GM18870 (cell line): ENCODE measurements around the gene GLCE.

Experiments
- ATAC-seq: cut with Tn5 transposase; IDR thresholded peaks from one replicate; pipeline ENCODE4 v1.9.1; 2021; ENCODE audit warnings: moderate library complexity; ENCODE audit not compliant: unreplicated experiment

The GLCE gene

DNA sequence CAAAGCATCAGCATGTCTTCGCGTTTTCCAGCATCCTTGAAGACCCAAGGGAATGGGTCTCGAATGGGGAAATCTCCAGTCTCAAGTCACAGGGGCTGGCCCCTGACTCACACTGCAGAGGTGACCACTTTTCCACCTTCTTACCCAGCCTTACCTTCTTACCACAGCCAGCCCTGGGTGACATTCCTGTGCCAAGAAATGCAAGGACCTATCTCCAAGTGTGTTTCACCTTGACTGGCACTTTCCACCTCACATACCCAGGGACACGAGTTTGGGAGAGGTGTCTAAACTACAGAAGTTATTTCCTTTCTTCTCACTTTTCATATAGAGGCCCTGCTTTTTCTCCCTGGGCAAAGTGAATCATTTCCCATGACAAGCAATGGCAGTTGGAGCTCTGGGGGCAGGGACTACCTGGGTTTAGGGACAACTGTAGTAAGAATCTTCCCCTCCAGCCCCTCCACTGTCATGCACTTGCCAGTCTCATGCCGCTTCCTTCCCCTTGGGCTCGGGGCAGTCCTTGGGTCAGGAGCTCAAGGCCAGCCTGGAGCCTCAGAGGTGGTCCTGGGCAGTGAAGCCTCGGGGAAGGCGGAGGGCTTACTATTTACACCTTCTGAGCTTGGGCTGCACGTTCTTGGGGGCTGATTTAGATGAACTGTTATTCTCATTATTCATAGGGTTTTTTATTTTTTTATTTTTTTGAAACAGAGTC lies 155.1 kb downstream of the GLCE start:
- no peak for ATAC-seq

DNA sequence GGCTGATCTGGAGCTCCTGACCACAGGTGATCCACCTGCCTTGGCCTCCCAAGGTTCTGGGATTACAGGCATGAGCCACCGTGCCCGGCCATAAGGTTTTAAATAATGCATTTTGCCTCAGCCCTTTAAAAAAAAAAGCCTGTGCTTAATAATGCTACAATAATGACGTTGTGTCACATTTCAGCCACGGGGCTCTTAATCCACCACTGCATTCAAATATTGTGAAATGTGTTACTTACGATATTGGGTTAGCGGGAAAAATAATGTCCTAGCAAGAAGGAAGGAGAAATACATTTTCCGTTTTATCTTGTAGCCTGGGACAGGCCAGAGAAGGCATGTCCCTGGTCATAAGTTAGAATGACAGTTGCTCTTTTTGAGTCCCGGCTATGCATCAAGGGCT lies 155.9 kb downstream of the GLCE start:
- ATAC-seq, result no peak

DNA sequence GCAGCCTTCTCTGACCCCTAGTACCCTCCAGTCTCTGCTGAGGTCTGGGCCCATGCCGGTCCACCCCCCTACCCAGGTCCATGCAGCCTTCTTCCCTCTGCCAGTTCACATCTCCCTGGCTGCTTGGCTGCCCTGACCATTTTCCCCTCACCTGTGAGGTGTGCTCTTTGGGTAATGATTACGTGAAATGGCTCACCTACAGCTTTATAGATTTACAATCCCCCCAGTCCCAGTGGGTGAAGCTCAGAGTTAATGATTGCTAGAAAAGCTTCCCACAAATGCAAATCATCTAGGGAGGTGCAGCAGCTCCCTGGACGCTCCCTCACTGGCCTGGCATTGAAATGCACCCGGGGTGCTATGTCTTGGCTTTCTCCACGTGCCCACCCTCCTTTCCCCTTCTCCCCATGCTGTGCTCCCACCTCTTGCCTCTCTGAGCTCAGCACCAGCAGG lies 157.0 kb downstream of the GLCE start:
- no peak for ATAC-seq

DNA sequence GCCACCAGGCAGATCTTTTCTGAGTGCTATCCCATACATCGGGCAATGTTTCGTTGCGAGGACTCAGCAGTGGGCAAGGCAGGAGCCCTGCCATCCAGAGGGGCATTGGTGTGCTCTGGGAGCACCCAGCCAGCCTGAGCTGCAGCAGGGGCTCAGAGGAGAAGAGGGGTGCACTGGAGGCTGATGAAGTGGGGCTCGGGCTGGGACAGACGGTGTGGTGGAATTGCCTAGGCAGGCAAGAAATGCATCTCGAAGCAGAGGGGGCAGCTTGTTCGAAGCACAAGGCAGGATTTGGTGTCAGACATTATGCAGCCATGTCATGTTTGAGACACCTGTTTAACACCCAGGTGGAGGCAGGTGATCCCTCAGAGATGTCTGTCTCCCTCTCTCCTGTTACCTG lies 157.6 kb downstream of the GLCE start:
- ATAC-seq, result no peak

DNA sequence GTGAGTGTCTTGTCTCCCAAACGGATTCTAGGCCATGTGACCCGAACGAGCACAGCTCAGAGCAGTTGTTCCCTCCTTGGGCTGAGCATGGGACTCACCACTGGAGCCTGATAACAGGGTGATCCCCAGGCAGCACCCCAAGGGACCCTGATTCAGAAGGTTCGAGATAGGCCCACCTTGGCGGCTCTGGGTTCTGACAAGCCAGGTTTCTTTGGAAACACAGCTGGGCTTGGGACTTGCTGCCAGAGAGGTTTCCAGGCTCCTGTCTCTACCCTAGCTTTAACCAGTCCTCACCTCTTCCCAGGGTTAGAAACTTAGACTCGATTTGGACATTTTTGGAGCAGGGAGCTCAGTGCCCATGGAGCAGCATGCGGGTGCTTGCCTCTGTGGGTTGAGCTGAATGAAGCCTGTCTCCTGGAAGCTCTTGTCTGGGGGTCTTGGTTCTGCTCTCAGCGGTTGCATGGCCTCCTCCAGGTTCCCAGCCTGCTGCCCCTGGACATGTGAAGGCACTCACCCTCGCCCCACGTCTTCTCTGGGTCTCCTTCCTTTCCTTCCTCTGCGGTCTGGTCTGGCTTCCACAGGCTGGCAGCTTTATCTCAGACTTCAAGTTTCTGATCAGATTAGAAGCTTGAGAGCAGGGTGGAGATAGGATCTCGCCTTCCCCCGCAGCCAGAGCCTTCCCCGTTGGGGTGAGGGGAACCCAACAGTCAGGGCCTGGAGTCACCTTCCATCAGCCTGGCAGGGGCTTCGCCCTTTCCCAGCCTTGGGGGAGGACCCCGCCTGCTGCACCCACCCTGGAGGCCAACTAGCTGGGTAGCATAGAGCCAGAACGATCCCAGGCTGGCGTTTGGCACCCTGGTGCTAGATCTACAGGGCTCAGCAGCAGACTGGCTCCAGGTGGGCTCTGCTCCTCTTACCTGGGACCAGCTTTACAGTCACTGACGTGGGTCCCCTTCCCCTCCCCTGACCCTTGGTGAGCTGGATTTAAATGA lies 159.2 kb downstream of the GLCE start:
- no peak for ATAC-seq

DNA sequence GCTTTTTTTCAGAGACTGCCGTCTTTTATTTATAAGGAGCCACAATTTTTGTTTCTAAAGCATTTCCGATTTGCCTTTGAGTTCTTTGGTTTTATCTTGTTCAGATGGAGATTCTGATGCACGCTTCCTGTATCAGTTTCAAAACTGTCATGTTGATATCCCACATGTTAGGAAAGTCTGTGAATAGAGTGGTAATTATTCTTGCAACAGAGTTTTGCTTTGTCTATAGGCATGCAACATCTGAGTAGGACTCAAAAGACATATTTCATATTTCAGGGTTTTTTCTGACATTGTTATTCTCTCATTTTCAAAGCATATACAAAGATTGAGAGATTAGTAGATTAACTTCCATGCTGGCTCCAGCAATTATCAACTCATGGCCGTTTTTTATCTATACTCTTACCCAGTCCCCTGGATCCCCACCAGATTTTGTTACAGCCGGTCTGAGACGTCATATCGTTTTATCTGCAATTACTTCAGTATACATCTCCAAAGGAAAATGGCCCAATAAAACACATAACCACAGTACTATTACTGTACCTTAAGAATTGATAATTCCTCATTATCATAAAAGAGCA lies 160.6 kb downstream of the GLCE start:
- ATAC-seq, result no peak
